Choroid plexus epithelial cell (primary cell): ENCODE results near the gene MRPL24.
"Not testable (repeated sequence)": the region's sequence is repeated elsewhere in the genome, so short reads cannot be mapped to it uniquely, and the experiment has no call there.

ENCODE experiments used
- DNase-seq: peaks from one replicate; pipeline ENCODE4 v3.0.0-alpha.2; 2010; ENCODE audit warnings: low read depth
- H3K4me3 ChIP-seq: 2 replicates; pipeline ENCODE4 v1.5.1; 2011; ENCODE audit warnings: low read depth, mild to moderate bottlenecking, control low read depth, low read length, moderate library complexity
- TF ChIP-seq, protein P1 (sequence below): conservative IDR thresholded peaks from 2 replicates; pipeline ENCODE4 v1.5.1; 2011; ENCODE audit warnings: low read depth, mild to moderate bottlenecking, control low read depth, inconsistent platforms, low read length, moderate library complexity

The MRPL24 gene

DNA sequence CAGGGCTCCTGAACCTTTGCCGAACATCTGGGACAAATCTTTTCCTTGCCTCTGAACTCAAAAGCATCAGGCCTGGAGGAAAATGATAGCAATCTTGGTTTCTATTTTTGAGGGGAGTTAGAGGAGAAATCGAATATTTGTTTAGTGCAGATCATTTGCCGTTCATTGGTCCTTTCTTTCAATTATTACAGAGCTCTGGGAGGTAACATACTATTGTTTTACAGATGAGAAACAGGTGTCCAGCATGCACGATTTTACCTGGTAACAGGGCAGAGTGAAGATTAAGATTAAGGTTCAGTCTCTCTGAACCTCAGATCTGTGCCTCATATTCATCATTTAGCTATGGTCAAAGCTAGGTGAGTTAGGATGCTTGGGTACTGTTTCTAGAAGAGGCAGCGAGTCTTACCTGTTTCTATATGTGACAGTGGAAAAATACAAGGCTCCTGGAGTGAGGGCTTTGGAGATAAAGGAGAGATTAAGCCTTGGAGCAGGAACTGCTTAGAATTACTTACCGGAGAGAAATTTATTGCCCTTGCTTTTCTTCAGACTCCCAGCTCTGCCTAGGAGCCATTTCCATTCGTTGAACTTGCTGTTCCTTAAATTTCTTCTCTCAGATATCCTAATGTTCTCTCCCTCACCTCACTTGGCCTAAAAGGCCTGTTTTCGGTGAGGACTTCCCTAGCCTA, 27.9 kb upstream of the MRPL24 start:
- peak overlapping the region; percentile 96 for H3K4me3 ChIP-seq
- no peak for DNase-seq
- TF ChIP-seq, protein P1, sequence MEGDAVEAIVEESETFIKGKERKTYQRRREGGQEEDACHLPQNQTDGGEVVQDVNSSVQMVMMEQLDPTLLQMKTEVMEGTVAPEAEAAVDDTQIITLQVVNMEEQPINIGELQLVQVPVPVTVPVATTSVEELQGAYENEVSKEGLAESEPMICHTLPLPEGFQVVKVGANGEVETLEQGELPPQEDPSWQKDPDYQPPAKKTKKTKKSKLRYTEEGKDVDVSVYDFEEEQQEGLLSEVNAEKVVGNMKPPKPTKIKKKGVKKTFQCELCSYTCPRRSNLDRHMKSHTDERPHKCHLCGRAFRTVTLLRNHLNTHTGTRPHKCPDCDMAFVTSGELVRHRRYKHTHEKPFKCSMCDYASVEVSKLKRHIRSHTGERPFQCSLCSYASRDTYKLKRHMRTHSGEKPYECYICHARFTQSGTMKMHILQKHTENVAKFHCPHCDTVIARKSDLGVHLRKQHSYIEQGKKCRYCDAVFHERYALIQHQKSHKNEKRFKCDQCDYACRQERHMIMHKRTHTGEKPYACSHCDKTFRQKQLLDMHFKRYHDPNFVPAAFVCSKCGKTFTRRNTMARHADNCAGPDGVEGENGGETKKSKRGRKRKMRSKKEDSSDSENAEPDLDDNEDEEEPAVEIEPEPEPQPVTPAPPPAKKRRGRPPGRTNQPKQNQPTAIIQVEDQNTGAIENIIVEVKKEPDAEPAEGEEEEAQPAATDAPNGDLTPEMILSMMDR, result no peak

DNA sequence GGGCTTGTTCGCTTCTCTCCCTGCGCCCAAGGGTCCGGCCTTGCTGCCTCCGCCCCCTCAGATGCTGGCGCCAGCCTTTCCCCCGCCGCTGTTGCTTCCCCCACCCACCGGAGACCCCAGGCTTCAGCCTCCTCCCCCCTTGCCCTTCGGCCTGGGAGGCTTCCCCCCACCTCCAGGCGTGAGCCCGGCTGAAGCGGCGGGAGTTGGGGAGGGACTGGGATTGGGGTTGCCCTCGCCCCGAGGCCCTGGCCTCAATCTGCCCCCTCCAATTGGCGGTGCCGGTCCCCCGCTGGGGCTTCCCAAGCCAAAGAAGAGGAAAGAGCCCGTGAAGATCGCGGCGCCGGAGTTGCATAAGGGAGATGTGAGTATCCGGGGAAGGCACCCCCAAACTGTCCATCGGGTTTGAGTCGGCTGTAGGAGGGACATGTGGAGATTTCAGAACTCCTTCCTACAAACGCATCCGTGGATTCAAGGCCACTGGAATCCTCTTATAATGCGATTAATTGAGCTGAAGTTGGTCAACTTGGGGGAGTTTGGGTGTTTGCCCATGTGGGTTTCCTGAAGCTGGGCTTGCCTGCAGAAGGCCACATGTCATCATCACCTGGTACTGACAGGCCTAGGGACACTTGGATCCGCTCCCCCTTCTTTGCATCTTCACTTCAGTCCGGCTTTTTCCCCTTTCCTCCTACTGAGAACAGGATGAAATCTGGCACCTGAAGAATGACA, 27.2 kb upstream of the MRPL24 start:
- DNase-seq, result peak; percentile 31
- peak overlapping the region; percentile 96 for H3K4me3 ChIP-seq
- TF ChIP-seq, protein P1, result no peak

DNA sequence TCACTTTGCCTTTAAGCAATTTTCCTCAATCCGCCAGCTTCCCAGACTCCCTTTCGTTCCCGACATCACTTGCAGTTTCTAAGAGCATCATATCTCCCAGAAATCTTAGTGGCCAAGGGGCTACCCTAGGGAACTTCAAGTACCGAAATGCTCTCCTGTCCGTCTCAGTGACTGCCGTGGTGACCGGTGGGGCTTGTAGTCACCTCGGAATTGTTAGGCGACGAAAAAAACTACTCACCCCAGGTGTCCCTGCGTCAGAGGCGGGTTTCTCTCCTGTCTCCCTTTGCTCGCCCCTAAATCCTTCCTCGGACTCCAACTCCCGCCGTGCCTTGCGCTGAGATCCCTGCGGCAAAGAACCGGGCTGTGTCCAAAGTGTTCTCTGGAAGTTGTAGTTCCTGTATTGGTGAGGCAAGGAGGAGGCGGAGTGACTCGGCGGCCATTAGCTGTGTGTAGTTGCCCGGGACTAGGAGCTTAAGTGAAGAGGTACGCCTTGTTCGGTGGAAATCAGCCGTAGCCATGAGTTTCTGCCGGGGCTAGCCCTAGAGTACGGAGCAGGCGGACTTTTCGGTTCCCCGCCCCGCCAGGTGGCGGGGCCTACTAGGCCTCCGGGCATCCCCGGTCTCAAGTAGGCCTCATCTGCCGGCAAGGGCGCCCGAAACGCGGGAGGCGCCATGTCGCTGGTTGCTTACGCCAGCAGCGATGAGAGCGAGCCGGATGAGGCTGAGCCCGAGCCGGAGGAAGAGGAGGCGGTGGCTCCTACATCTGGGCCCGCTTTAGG, 26.4 kb upstream of the MRPL24 start, which contains the start of gene PRCC:
Gene PRCC, plus strand, starts transcription at position 435 of the 778 bp plus-strand sequence. Its CDS starts 237 bp downstream, at position 672.
- H3K4me3 ChIP-seq, result peak within 1 kb of the TSS; percentile 96
- peak; percentile 100 for DNase-seq
- TF ChIP-seq, protein P1, result no peak

DNA sequence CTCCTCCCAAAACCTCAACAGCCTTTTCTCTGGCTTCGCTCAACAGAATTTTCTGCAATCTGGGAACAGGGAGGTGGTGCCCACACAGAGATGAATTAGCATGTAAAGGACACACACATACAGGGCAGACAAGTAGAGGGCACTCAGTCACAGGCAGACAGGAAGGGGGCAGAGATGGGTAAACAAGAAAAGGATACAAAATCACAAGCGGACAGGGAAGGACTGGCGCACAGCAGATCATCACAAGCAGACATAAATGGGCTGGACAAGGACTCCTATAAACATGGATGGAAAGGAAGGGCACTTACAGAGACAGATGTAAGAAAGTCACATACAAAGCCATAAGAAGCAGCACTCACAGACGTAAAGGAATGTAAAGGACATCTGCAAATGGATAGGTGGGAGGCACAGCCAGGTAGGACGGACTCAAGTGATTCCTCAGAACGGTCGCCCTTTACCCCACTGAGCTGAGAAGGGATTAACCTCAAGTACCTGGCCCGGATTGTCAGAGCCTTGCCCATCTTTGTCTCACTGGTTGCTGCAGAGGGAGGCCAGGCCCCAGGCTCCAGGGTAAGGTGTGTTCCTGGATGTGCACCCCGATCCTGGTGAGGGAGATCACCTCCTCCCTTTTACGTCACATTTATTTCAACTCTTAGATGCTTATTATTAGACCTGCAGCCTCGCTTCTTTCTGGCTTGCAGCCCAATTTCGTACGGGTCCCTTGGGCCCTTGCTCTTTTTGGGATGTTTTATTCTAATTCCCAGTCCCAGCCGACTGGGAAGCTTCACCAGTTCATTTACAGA, 25.6 kb upstream of the MRPL24 start:
- peak overlapping the region; percentile 96 for H3K4me3 ChIP-seq
- peak; percentile 34 for DNase-seq
- TF ChIP-seq, protein P1, result no peak

DNA sequence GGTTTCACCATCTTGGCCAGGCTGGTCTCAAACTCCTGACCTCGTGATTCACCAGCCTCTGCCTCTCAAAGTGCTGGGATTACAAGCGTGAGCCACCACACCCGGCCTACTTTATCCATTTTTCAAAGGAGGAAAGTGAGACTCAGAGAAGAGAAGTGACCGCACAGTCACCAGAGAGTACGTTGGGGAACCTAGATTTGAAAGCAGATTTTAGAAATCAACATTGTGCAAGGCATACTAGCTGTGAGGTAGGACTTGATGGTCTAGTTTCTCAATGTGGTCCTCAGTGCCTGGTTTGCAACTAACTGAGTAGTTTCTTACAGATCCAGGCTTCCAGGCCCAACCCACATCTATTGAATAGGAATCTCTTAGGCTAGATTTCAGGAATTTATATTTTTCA, 24.8 kb upstream of the MRPL24 start:
- H3K4me3 ChIP-seq, result no peak overlapping the region
- TF ChIP-seq, protein P1, result no peak
- DNase-seq, result no peak

DNA sequence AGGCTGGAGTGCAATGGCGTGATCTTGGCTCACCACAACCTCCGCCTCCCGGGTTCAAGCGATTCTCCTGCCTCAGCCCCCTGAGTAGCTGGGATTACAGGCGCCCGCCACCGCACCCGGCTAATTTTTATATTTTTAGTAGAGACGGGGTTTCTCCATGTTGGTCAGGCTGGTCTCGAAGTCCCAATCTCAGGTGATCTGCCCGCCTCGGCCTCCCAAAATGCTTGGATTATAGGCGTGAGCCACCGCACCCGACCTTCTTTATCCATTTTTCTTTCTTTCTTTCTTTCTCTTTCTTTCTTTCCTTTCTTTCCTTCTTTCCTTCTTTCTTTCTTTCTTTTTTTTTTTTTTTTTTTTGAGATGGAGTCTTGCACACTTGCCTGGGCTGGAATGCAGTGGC, 24.2 kb upstream of the MRPL24 start:
- DNase-seq, H3K4me3 ChIP-seq: not testable (repeated sequence)

DNA sequence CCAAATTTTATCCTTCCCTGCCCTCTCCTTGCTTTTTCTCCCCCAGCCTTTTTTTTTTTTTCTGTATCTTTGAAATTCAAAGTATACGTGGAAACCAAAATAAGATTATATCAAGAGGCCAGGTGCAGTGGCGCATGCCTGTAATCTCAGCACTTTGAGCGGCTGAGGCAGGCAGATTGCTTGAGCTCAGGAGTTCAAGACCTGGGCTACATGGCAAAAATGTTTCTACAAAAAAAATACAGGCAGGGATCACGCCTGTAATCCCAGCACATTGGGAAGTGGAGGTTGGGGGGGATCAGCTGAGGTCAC, 19.9 kb upstream of the MRPL24 start:
- TF ChIP-seq, protein P1, result no peak
- H3K4me3 ChIP-seq, result no peak overlapping the region
- no peak for DNase-seq
